NCI-H69 (cell line): ENCODE data around the gene PTPRJ.

Experiments
- DNase-seq: peaks from one replicate; lab custom pipeline; 2025; lab: John Stamatoyannopoulos, UW

The PTPRJ gene

GRCh38 chr11:48093795-48094642 lies 113.7 kb downstream of the PTPRJ start:
- DNase-seq = peak; percentile 87

GRCh38 chr11:48094643-48095339 lies 114.4 kb downstream of the PTPRJ start:
- DNase-seq = no peak

DNA sequence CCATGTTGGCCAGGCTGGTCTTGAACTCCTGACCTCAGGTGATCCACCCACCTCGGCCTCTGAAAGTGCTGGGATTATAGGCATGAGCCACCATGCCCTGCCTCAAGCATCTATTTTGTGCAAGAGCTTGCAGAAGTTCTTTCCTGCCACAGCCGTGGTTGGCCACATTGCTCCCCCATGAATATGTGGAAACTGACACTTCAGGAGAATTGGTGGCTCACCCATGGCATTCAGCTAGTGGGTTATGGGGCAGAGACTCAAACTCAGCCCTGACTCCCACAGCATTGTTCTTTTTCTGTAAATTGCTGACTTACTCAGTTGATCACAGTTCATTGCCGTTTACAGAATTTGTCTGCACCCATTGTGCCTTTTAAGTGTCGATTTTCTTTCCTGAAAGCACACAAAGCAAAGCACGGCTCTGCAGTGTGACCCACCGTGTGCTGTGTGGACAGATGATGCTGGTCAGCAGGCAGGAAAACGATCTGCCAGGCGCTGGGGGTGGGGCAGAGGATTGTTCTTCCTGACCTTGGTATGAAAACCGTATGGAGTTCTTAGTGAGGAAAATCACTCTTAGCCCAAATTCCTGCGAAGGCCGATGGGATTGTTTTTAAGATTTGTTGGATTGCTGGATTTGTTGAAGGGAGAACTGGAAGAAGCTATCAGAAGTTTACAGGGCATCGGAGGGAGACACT lies 115.6 kb downstream of the PTPRJ start:
- DNase-seq = no peak

- DNase-seq = no peak
Measured at GRCh38 chr11:48096588-48097525, 116.5 kb downstream of the PTPRJ start.

DNA sequence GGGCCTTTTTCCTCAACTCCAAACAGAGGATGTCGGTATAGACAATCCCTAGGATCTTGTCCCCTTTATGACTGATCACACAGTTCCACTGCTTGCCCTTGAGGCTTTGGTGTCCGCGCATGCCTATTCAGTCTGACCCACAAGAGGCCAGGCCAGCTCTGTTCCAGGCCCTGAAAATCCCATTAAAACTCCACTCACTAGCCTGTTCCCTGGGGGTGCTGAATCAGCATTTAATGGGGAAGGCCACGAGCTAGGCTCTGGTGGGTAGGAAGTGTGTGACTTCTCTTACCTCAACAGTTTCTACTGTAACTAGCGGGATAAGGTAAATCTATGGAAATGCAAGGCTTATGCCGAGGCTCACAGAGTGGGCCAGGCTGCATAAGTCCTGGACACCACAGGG lies 117.7 kb downstream of the PTPRJ start:
- no peak for DNase-seq

DNA sequence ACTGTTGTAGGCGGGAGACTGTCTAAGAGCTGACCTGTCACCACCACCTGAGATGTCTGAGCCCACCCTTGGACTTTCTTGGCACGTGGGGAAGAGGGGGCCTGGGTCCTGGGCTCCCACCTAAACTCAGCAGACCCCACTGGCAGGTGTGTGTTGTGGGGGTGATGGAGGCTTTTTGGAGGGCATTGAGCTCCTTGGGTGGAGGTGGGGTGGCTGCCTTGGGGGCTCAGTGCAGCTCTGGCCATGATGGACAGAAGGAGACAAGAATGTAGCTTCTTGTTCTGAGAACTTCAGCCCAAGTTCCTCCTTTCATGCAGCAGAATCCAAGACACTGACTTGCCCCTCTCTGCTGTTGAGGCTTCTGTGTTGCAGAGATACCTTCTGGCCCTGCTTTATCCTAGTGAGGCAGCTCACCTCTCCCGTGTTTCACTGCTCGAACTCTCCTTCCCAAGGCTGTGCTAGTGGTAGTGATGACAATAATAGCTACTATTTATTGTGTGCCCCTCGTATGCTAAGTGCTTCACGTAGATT lies 119.6 kb downstream of the PTPRJ start:
- no peak for DNase-seq

DNA sequence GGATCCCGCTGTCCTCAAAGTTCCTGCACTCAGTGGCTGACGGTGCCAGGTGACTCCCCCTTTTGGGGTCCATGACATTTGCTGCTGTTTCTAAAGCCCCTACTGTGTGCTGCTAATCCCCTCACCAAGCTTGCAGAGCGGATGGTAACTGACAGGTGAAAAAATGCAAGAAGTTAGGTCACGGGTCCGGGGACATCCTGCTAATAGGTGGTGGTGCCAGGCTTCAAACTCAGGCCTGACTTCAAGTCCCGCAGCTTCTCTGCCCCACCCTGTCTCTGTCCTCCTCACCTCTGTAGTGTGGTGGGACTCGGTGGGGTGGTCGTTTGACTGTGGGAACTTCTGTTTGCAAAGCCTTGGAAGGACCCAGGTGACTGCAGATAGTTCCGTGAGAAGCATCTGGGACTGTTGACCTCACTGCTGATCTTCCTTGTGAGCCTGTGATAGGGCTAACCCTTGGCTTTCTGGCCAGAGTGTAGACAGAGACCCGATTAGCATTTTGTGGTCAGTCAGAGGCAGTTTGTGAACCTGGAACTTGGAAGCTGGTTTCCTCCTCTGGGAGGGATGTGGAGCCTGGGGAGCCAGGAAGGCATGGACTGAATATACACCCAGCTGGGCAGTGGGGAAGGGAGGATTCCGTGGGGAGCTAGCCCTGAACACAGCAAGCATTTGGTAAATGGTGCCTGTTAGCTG lies 120.8 kb downstream of the PTPRJ start:
- DNase-seq = no peak

- no peak for DNase-seq
Measured at GRCh38 chr11:48101958-48102357, 121.6 kb downstream of the PTPRJ start.

- DNase-seq = peak; percentile 63
Measured at GRCh38 chr11:48103621-48104567, 123.5 kb downstream of the PTPRJ start.

- DNase-seq = no peak
Measured at GRCh38 chr11:48104568-48104924, 124.2 kb downstream of the PTPRJ start.

DNA sequence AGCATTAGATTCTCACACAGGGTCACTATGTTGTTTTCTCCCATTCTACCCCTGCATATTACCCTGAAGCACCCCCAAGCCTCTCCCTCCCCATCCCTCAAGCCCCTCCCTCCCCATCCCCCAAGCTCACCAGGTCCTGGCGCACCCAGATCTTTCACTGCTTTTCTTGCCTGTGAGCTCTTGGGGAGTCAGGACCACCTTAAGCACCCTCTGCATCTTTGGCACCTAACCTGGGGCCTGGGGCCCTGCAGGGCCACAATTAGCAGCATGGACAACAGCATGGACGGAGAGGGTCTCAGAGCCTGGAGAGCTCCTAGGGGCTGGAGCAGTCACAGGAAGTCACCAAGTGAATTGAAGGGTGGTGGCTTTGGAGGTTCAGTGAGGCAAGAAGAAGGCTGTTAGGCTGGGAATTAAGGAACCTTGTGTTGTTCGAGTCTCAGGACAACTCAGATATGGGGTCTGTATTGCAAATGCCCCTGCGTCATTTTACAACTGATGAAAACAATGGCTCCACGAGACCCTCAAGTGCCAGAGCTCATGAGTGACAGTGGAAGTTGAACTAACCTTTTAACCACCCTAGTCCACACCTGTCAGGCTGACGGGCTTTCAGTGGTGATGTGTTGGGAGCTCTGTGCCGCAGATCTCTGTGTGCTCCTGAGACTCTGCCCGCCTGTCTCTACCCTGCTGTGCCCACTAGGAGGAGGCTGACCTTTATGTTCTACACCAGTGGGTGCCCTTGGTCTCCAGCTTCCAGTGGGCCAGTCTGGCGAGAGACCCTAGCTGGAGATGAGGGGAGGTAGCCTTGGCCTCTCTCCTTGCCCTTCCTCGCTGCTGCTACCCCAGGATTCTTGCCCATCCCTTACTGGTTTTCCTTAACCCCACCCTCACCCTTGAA lies 125.0 kb downstream of the PTPRJ start:
- DNase-seq = no peak

GRCh38 chr11:48106166-48106565 lies 125.8 kb downstream of the PTPRJ start:
- DNase-seq = no peak

DNA sequence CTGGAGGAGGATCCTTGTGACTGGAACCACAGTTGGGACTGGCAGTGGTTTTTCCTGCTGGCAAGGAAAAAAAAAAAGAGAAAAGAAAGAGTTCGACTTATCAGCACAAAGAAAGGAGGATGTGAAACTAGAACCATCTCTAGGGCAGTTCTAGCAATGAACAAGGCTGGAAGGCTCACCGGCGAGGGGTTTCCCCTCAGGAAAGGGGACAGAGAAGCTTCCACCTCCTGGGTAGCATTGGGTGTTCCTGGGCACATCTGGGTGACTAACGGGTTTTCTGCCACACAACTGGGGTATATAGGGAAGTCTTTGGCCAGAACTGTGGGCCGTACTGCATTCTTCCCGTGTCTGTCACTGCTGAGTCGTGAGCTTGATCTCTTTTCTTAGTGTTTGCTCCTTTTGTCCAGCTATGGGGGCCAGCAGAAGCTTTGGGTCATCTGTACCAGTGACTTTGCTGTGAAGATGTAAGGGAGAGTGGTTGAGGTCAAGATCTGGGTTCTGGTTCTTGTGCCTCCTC lies 126.9 kb downstream of the PTPRJ start:
- DNase-seq = no peak

DNA sequence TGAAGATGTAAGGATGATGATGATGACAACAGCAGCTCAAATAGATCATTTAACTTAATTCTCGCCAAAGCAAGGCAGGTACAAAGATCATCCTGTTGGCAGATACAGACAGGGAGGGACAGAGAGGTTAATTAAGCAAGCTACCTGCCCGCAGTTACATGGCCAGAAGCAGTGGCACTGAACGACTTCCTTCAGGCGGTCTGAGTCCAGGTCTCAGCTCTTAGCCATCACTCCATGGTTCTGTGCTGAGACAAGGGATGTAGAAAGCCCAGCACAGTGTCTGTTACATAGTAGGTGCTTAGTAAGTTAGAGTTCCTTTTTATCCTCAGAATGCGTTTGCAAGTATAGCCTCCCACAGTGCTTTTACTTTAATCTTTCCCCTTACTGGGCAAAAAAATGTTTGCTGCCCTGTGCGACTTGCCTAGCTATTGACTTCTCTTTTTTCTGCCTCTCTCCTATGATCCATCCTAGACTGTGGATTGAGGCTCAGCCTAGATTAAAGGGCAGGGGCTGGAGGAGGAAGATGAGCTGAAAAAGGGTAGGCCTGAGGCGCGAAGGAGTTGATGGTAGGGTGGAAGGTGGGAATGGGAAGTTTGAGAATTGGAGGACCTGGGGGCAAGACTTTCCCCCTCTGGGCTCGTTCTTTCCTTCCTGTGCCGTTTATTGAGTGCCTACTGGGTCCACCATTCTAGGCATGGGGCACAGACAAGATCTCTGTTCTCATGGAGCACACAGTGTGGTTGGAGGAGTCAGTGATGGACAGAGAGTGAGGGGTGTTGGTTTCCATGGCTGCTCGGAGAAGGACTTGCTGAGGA lies 128.1 kb downstream of the PTPRJ start:
- no peak for DNase-seq

GRCh38 chr11:48109046-48109666 lies 128.8 kb downstream of the PTPRJ start:
- peak; percentile 71 for DNase-seq

DNA sequence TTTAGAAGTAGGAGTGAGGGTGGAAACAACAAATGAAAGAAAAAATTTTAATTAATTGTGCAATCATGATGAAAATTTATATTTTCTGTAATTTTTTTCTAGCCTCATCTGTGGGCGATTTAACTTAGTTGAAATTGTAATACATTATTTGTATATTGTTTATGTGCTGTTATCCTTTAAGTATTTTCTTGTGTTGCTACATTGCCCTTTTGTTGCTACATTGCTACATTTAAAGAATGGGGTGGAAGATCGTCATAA lies 130.1 kb downstream of the PTPRJ start:
- DNase-seq = no peak

DNA sequence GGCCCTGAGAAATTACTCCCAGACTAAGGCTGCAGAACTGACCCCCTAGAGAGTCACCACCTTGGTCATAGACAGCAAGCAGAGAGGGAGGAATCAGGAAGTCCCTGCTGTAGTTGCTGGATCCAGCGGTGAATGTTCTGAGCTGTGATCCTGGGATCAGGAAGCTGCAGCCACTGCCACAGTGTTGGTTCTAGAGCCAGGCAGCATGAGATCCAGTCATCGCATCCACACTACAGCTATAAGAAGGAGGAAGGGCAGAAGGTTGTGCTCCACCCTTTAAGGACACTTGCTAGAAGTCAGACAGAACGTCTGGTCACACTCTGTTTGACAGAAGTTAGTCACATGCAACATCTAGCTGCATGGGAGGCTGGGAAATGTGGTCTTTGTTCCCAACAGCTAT lies 131.5 kb downstream of the PTPRJ start:
- DNase-seq = no peak
